ENCODE measurements around the gene APEH.
"Not testable (repeated sequence)": the region's sequence is repeated elsewhere in the genome, so short reads cannot be mapped to it uniquely, and the experiment has no call there.

APEH gene

GRCh38 chr3:49694409-49695070, 20.4 kb downstream of the APEH start:
- not testable (repeated sequence) for DNase-seq

GRCh38 chr3:49695350-49696015, 21.3 kb downstream of the APEH start:
- not testable (repeated sequence) for DNase-seq

DNA sequence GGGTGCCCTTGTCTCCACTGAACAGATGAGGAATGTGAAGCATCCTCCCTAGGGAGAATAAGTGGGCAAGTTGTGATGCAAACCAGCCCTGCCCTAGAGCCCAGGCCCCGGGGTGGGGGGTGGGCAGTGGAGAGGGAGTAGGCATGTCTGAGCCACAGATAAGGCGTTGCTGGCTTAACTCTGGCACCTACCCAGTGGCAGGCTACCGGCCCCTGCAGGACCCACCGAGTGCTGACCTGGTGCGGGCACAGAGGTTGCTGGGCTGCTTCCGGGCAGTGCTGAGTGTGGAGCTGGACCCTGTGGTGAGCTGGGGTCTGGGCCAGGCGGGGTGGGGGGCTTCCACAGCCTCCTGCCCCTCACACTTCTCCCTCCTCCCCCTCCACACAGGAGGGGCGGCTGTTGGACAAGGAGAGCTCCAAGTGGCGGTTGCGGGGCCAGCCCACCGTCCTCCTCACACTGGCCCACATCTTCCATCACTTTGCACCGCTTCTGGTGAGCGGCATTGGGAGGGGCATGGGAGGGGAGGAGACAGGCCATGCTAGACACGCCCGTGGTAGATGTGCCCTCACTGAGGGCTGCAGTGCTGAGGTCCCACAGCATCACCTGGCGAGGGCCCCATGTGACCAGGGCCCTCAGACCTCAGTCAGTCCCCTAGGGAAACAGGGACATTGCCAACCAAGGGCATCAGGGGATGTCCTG, 25.3 kb downstream of the APEH start:
- no peak for DNase-seq

DNA sequence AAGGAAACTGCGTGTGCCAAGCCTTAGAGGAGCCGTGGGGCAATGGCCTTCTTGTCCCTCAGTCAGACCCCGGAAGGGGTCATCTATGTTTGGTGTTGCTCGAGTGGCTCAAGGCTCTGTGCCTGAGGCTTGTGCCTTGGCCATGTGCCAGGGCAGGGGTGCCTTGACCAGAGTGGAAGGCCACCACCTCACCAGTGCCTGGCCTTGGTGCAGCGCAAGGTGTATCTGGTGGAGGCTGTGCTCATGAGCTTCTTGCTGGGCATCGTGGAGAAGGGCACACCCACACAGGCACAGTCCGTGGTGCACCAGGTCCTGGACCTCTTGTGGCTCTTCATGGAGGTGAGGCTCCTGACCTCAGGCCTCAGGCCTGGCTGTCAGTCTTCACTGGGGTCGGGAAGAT, 25.9 kb downstream of the APEH start:
- DNase-seq = no peak

DNA sequence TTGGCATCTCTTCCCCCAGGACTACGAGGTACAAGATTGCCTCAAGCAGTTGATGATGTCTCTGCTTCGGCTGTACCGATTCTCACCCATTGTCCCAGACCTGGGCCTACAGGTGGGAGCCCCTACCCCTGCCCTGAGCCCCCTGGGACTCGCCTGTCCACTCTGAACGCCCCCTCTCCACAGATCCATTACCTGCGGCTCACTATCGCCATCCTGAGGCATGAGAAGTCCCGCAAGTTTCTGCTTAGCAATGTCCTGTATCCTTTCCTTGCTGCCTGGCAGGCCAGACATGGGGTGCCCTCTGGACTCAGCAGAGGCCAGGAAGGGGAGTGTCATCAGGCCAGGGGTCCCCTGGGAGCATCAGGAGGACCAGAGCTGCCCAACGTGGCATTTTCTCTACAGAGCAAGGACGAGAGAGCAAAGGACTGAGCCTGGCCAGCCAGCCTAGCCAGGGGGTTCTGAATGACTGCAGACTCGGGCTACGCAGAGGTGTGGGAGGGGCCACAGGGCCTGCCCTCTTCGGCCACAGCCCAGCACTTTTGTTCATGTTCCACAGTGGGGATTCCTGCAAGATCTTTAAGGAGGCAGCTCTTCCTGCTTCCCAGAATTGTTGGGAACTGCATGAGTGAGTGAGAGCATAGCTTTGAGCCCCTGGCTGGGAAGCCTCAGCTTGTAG, 26.4 kb downstream of the APEH start:
- DNase-seq = no peak

- no peak for DNase-seq
Observed at GRCh38 chr3:49701388-49702077, 27.4 kb downstream of the APEH start.

DNA sequence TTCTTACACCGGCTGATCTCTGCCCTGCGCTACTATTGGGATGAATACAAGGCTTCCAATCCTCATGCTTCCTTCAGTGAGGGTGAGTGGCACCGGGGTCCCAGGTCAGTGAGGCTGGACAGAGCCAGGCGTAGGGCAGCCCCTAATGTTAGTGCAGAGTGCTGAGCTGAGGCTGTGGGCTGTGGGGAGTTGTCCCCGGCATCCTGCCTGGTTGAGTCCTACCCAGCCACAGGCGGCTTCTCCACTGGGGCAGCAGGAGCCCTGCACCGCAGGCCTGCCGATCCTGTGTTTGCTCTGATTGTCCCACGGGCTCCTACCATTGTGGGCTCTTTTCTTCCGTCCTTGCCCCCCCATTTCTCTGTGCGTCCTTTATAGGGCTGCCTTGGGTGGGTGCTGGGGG, 28.5 kb downstream of the APEH start:
- no peak for DNase-seq

GRCh38 chr3:49703443-49703927, 29.3 kb downstream of the APEH start:
- no peak for DNase-seq

GRCh38 chr3:49703956-49704355, 29.8 kb downstream of the APEH start:
- no peak for DNase-seq

- DNase-seq = no peak
Observed at GRCh38 chr3:49704629-49705028, 30.5 kb downstream of the APEH start.

GRCh38 chr3:49705390-49705960, 31.3 kb downstream of the APEH start:
- no peak for DNase-seq

- DNase-seq = no peak
Observed at GRCh38 chr3:49706456-49707112, 32.4 kb downstream of the APEH start.

- no peak for DNase-seq
Observed at GRCh38 chr3:49707113-49707480, 32.9 kb downstream of the APEH start.

GRCh38 chr3:49709852-49710251, 35.7 kb downstream of the APEH start:
- no peak for DNase-seq

- DNase-seq = no peak
Observed at GRCh38 chr3:49711489-49711888, 37.3 kb downstream of the APEH start.

- no peak for DNase-seq
Observed at GRCh38 chr3:49712166-49712565, 38.0 kb downstream of the APEH start.

GRCh38 chr3:49712631-49713317, 38.6 kb downstream of the APEH start:
- DNase-seq = no peak

- no peak for DNase-seq
Observed at GRCh38 chr3:49713336-49714105, 39.4 kb downstream of the APEH start.

- DNase-seq = no peak
Observed at GRCh38 chr3:49714728-49715550, 40.8 kb downstream of the APEH start.
